GM19043 (cell line): ENCODE results near the gene EXD3.
"Not testable (repeated sequence)": the region's sequence is repeated elsewhere in the genome, so short reads cannot be mapped to it uniquely, and the experiment has no call there.

ENCODE experiments used
- ATAC-seq: cut with Tn5 transposase; IDR thresholded peaks from one replicate; pipeline ENCODE4 v1.9.1; 2021; ENCODE audit warnings: low read depth; ENCODE audit not compliant: unreplicated experiment

Gene EXD3

GRCh38 chr9:137351781-137352501, 71.0 kb downstream of the EXD3 start:
- no peak for ATAC-seq

DNA sequence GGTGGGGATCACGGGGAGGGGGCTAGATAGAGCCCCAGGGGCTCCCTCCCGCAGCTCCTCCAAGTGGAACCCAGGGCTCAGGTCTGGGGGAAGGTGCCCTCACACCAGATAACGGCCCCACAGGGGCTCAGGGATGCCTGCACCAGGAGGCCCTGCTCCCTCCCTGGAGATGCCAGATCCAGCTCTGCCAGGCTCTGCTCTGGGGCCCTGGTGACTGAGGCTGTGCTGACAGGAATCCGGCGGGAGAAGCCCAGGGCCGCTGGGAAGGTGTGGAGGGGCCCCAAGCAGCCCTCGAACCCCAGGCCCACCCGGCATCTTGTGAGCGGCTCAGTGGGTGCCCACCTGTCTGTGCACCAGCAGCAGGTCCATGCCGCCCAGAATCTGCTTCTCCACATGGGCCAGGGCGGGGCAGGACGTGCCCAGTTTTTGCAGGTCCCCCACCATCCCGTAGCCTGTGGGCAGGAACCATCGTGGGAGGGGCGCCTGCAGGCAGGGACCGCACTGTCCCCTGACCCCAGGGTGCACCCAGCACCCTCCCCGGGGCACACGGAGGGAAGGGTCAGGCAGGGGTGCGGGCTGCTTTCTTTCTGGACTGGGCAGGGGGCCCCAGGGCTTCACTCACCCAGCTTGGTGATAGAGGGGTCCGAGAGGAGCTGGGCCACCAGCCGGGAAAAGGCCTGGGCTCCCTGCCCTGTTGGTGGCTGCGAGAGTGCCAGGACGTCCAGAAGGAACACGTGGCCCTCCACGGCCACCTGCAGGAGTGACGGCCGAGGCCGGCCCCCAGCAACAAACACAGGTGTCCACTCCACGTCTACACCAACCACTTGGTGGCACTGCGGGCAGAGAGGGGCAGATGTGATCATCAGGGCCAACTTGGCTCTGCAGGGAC, 72.0 kb downstream of the EXD3 start:
- no peak for ATAC-seq

DNA sequence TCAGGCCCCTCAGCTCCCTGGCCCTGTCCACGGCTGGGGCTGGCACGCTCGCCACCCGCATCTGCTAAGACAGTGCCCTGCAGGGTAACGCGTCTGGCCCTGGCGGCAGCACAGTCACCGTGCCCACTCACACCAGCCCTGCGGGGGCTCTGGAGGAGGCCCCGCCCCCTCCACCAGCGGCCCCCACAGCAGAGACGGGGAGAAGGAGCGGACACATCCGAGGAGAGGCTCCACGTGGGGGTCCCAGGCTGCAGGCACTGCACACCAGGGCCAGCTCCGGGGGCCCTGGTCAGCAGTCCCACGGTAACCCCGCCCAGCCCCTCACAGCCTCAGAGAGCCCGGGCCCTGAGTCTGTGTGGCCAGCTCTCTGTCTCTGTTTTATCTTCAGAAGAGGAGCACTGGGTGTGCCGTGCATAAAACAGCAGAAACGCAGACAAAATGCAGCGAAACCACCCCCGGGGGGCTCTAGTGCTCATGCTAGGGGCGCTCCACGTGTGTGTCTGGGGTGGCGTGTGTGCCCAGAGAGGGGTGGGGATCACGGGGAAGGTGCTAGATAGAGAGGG, 73.4 kb downstream of the EXD3 start:
- no peak for ATAC-seq

DNA sequence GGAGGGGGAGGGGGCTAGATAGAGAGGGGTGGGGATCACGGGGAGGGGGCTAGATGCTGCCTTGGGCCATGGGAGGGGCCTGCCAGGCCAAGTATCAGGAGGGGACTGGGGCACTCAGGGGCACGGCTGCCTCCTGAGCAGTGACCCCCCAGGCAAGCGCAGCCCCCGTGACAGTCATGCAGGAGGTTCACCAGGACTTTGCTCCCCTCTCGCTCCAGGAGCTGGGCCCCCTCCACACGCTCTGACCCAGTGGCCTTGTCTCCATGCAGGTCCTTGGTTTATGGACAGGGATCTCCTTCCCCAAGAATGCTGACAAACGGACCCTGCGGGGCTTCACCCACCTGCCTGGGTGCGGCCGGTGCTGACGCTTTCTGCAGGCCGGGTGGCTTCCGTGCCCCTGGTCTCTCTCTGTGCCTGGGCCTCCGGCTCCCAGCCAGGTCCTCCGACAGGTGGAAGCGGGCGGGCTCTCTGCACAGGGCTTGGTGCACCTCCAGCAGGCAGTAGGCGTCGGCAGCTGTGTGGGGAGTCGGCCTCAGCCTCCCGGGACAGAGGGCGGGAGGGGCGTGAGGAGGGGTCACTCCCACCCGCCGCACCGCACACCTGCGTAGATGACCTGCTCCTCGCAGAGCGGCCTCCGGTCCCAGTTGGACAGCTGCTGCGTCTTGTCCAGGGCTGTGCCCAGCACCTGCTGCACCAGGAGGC, 74.0 kb downstream of the EXD3 start:
- ATAC-seq, result no peak

DNA sequence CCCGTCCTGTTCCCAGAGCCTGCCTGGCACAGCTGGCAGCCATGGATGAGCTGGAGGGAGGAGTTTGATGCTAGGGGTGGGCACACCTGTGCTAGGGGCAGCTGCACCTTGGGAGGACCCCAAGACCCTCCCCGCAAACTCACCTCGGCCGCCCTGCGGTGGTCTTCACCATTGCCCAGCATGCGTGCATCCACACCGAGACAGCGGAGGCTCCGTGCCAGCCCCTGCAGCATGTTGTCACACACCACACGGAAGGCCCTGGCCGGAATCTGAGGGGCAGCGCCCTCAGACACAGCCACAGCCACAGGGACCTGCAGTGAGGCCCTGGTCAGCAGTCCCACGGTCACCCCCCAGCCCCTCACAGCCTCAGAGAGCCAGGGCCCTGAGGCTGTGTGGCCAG, 75.0 kb downstream of the EXD3 start:
- no peak for ATAC-seq

DNA sequence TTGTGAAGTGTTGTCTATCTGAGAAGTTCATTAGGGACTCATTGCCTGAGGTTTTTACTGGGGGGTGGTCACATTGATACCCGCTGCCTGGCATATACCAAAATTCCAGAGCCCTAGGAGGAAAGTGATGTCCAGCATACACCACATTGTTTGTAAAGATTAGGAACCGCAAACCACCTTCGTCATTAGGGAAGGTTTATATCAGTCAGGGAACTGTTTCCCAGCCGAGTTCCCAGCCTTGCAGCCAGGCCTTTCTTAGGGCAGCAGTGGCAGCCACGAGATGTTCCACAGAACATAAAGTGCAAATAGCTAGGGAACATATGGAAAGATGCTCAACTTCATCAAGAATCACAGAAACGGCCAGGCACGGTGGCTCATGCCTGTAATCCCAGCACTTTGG, 80.5 kb downstream of the EXD3 start:
- ATAC-seq, result no peak

- no peak for ATAC-seq
Measured at GRCh38 chr9:137341227-137341626, 81.7 kb downstream of the EXD3 start.

GRCh38 chr9:137339908-137340462, 83.0 kb downstream of the EXD3 start:
- ATAC-seq, result not testable (repeated sequence)

DNA sequence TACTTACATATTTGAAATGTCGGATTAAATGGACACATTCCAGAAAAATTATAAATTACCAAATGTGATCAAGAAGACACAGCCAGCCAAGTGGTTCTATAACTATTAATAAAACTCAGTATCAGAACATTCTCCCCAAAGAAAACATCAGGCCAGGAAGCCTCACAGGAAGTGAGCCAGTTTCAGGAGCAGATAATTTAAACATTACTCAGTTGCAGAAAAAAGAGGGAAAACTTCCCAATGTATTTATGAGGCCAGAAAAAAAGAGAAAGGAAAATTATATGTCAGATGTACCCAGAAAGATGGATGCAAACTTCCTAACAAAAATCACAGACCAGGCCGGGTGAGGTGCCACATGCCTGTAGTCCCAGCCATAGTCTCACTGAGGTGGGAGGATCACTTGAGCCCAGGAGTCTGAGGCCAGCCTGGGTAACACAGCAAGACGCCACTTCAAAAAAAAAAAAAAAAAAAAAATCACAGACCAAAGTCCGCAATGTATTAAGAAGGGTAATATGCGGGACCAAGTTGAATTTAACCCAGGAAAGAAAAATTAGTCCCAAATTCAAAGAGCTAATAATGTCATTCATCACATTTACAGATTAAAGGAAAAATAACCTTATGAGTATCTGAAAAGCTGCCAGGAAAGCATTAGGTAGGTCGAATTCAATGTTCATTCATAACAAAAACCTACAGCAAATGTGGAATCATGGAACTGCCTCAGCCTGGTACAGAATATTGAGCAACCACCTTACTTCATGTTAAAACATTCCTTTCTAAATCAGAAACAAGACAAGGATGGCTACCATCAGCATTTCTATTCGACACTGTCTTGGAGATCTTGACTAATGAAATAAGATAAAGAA, 83.7 kb downstream of the EXD3 start:
- no peak for ATAC-seq

GRCh38 chr9:137336735-137337134, 86.2 kb downstream of the EXD3 start:
- no peak for ATAC-seq

DNA sequence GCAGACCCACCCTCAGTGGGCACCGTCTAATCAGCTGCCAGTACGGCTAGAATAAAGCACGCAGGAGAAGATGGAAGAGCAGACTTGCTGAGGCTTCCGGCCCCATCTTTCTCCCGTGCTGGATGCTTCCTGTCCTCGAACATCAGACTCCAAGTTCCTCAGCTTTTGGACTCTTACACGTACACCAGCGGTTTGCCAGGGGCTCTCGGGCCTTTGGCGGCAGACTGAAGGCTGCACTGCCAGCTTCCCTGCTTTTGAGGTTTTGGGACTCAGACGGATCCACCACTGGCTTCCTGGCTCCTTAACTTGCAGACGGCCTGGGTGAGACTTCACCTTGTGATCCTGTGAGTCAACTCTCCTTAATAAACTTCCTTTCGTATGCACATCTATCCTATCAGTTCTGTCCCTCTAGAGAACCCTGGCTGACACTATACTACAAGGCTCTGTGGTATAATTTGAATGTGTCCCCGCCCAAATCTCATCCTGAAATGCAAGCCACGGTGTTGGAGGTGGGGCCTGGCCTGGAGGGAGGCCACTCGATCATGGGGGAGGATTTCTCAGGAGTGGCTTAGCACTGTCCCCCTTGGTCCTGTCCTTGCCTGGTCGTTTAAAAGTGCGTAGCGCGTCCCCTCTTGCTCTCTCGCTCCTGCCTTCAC, 89.8 kb downstream of the EXD3 start:
- no peak for ATAC-seq

DNA sequence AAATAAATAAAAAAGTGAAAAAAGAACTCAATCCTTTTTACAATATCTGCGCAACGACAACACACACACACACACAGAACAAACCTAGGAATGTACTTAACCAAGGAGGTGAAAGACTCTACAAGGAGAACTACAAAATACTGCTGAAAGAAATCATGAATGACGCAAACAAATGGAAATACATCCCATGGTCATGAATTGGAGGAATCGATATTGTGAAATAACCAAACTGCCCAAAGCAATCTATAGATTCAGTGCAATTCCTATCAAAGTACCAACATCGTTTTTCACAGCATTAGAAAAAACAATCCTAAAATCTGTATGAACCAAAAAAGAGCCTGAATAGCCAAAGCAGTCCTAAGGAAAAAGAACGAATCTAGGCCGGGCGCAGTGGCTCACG, 91.0 kb downstream of the EXD3 start:
- ATAC-seq, result no peak

- ATAC-seq, result no peak
Measured at GRCh38 chr9:137330689-137331088, 92.3 kb downstream of the EXD3 start.

DNA sequence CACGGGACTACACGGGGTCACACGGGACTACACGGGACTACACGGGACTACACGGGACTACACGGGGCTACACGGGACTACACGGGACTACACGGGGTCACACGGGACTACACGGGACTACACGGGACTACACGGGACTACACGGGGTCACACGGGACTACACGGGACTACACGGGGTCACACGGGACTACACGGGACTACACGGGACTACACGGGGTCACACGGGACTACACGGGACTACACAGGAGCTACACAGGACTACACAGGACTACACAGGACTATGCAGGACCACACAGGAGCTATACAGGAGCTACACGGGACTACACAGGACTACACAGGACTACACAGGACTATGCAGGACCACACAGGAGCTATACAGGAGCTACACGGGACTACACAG, 93.4 kb downstream of the EXD3 start:
- not testable (repeated sequence) for ATAC-seq

GRCh38 chr9:137327641-137328550, 95.1 kb downstream of the EXD3 start:
- ATAC-seq, result not testable (repeated sequence)

- peak; percentile 53 for ATAC-seq
Measured at GRCh38 chr9:137326445-137327065, 96.4 kb downstream of the EXD3 start.

DNA sequence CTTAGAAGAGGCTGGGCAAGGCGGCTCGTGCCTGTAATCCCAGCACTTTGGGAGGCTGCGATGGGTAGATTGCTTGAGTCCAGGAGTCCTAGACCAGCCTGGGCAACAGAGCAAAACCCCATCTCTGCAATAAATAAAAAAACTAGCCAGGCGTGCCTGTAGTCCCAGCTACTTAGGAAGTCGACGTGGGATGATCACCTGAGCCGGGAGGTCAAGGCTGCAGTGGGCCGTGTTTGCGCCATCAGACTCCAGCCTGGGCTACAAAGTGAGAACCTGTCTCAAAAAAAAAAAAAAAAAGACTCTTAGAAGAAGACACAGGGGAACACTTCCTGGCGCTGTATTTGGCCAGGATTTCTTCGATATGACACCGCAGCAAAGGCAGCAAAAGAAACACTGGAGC, 97.2 kb downstream of the EXD3 start:
- no peak for ATAC-seq

DNA sequence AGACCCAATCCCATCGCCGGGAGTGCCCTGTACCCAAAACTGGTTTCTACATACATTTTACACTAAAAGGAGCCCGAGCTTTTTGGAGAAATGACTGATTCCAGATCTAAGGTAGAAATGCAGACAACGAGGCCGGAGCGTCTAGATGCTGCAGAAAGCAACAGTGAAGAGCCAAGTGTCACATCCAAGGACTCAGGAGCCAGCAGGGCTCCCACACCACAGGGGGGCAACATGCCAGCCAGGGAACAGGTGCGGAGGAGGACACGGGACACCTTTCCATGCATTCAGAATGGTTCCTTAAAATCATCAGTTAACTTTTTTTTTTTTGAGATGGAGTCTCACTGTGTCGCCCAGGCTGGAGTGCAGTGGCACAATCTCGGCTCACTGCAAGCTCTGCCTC, 97.8 kb downstream of the EXD3 start:
- ATAC-seq, result no peak
